ENCODE results near the gene ISG20. TPM values are rescaled to one million over a fixed set of nuclear protein-coding genes. Genes with fewer than 3 reads are reported as not detected.

ISG20 gene
- total RNA-seq, 4 donors from 2014 or later, result 3.9 to 35.9 (median 13.2) TPM

DNA sequence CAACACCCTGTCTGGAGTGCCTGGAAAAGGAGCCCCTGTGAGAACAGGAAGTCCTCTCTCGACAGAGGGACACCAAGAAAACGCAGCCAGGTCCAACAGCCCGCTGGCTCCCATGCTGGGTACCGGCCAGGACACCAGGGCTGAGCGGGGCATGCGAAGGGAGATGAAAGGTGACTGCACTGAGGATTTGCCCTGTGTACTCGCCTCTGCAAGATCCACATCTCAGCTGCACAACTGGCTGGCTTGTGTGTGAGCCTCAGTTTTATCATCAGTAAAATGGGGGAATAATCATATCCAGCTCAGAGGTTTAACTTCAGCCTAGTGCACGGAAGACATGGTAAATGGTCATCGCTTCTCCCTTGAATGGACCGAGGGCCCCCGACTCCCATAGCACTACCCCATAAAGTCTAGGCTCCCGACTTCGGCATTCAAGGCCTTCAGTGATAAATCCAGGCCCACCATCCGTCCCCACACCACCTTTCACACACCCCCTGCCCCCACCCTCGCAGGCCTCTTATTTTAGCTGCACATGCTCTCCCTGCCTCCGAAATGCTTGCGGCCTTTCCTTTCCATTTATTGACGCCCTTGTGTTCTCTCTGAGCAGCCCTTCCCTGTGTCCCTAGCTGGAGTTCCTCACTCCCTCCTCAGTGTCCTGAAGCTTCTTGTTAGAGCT is 15.8 kb downstream of the ISG20 start:
- intact Hi-C loops (cut with DNase I; ENCODE audit: low total_unique reads), result no loop called here
- Histone ChIP-seq H3K27me3 (peaks cover 0 to 5% of the 10 kb centered on the region in 2 donors), H3K4me3 (no peak overlapping the region), H3K27ac (no peak overlapping the region), H3K4me1 (no peaks in the 10 kb centered on the region), H3K9me3 (no peaks in the 10 kb centered on the region), H3K36me3 (no peaks in the 10 kb centered on the region)
- TF ChIP-seq, protein P1, sequence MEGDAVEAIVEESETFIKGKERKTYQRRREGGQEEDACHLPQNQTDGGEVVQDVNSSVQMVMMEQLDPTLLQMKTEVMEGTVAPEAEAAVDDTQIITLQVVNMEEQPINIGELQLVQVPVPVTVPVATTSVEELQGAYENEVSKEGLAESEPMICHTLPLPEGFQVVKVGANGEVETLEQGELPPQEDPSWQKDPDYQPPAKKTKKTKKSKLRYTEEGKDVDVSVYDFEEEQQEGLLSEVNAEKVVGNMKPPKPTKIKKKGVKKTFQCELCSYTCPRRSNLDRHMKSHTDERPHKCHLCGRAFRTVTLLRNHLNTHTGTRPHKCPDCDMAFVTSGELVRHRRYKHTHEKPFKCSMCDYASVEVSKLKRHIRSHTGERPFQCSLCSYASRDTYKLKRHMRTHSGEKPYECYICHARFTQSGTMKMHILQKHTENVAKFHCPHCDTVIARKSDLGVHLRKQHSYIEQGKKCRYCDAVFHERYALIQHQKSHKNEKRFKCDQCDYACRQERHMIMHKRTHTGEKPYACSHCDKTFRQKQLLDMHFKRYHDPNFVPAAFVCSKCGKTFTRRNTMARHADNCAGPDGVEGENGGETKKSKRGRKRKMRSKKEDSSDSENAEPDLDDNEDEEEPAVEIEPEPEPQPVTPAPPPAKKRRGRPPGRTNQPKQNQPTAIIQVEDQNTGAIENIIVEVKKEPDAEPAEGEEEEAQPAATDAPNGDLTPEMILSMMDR (IDR thresholded peaks at IDR 0.05), result no peak
- no peak for TF ChIP-seq POLR2A (IDR thresholded peaks at IDR 0.05)
- no peak for DNase-seq

DNA sequence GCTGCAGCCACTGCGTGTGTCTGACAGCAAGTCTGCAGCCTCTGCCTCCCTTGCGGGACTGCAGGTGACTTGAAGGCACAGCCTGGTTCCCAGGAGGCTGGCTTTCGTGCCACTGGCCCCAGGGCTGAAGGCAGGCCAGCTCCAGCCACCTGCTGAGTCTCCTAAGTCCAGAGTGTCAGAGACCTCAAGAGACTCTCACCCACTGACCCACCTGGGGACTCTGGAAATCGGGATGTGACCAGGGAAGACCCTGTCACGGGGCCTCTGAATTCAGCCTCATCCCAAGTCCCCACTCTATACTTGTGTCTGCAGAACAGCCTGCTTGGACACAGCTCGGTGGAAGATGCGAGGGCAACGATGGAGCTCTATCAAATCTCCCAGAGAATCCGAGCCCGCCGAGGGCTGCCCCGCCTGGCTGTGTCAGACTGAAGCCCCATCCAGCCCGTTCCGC is 16.3 kb downstream of the ISG20 start:
- peaks cover 0 to 5% of the 10 kb centered on the region in 2 donors for H3K27me3 ChIP-seq
- no peak overlapping the region for H3K4me3 ChIP-seq
- TF ChIP-seq, protein P1 (IDR thresholded peaks at IDR 0.05), result no peak
- TF ChIP-seq POLR2A (IDR thresholded peaks at IDR 0.05), result no peak
- no peaks in the 10 kb centered on the region for H3K4me1 ChIP-seq
- no peak for DNase-seq
- no peaks in the 10 kb centered on the region for H3K36me3 ChIP-seq
- H3K9me3 ChIP-seq, result no peaks in the 10 kb centered on the region
- intact Hi-C loops (cut with DNase I; ENCODE audit: low total_unique reads), result no loop called here
- H3K27ac ChIP-seq, result no peak overlapping the region

DNA sequence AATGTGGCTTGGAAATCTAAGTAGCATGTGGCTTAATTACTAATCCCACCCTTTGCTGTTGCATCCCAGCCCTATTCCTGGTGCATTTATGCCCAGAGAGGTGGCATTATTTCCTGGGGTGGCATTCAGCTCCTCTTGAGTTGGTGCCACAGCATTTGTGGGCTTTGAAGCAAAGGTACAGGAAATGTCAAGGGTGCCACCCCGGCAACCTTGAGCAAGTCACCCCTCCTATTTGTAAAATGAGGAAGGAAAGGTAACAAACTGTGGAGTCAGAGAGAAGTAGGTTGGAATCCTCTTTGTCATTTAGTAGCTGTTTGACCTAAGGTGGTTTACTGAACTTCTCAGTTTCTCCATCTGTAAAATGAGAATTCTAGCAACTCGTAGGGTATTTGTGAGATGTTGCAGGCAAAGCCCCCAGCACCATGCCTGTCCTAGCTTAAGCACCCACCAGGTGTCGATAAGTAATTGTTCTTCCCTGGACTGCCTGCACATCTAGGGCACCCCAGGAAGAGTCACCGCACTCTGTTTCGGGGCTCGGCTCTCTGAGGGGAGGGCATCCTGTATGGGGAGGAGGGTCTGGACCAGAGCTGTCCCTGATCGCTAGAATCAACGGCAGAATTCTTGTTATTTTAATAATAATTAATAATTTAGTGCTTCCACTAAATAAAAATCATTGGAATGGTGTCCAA is 17.1 kb downstream of the ISG20 start:
- DNase-seq, result no peak
- intact Hi-C loops (cut with DNase I; ENCODE audit: low total_unique reads), result no loop called here
- Histone ChIP-seq H3K9me3 (no peaks in the 10 kb centered on the region), H3K27ac (no peak overlapping the region), H3K4me1 (no peaks in the 10 kb centered on the region), H3K27me3 (peaks cover 0 to 5% of the 10 kb centered on the region in 2 donors), H3K4me3 (no peak overlapping the region), H3K36me3 (no peaks in the 10 kb centered on the region)
- TF ChIP-seq, protein P1 (IDR thresholded peaks at IDR 0.05), result no peak
- TF ChIP-seq POLR2A (IDR thresholded peaks at IDR 0.05), result no peak

DNA sequence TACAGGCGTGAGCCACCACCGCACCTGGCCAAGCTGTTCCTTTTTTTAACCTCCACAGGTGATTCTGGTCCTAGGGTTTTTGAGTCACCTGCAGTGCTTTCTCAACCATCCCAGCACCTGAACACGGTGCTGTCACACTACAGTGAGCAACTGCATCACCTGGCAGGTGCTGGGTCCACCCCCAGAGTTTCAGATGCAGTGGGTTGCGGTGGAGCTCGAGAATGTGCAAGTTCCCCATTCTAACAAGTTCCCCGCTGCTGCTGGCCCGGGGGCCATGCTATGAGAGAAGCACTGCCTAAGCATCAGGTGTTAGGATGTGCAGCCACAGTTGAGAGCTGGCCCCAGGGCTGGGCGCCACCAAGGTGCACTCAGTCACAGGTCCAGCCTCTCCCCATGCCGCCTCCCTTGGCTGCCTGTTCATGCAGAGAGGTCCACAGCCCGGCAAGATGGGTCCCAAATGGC is 18.0 kb downstream of the ISG20 start:
- intact Hi-C loops (cut with DNase I; ENCODE audit: low total_unique reads), result no loop called here
- DNase-seq, result no peak
- Histone ChIP-seq H3K9me3 (no peaks in the 10 kb centered on the region), H3K4me3 (no peak overlapping the region), H3K36me3 (no peaks in the 10 kb centered on the region), H3K27ac (no peak overlapping the region), H3K4me1 (no peaks in the 10 kb centered on the region), H3K27me3 (peaks cover 0 to 5% of the 10 kb centered on the region in 2 donors)
- TF ChIP-seq, protein P1 (IDR thresholded peaks at IDR 0.05), result no peak
- no peak for TF ChIP-seq POLR2A (IDR thresholded peaks at IDR 0.05)

All from uterus (tissue), 4 donors.